Endothelial cell (in vitro differentiated cells): ENCODE measurements around the gene GIMAP6. TPM values are rescaled to one million over a fixed set of nuclear protein-coding genes. Genes with fewer than 3 reads are reported as not detected.

Experiments used
- DNase-seq: peaks from one replicate; pipeline ENCODE4 v3.0.0; 2021; ENCODE audit warnings: low spot score
- H3K27ac Mint-ChIP-seq: one replicate; pipeline ENCODE4 v1.8.0; 2021; ENCODE audit warnings: mixed read lengths, inconsistent platforms; ENCODE audit not compliant: unreplicated experiment
- H3K27me3 Mint-ChIP-seq: one replicate; pipeline ENCODE4 v1.8.0; 2021; ENCODE audit warnings: mild to moderate bottlenecking, moderate library complexity, mixed read lengths, inconsistent platforms; ENCODE audit not compliant: unreplicated experiment
- H3K36me3 Mint-ChIP-seq: one replicate; pipeline ENCODE4 v1.8.0; 2021; ENCODE audit warnings: mild to moderate bottlenecking, low read depth, mixed read lengths, inconsistent platforms; ENCODE audit not compliant: unreplicated experiment
- H3K4me1 Mint-ChIP-seq: one replicate; pipeline ENCODE4 v1.8.0; 2021; ENCODE audit warnings: mild to moderate bottlenecking, mixed read lengths, inconsistent platforms; ENCODE audit not compliant: unreplicated experiment
- H3K4me3 Mint-ChIP-seq: one replicate; pipeline ENCODE4 v1.8.0; 2021; ENCODE audit warnings: mild to moderate bottlenecking, mixed read lengths, inconsistent platforms; ENCODE audit not compliant: unreplicated experiment
- H3K9me3 Mint-ChIP-seq: one replicate; pipeline ENCODE4 v1.8.0; 2021; ENCODE audit warnings: mixed read lengths, inconsistent platforms; ENCODE audit not compliant: unreplicated experiment
- total RNA-seq: library from RNA; stranded (reverse); fragmentation: NEBNext Ultra II Directional; extraction: Animal tissue kit (Norgen Biotek cat#: 25700); gene quantifications from one replicate; pipeline ENCODE4 v1.2.1, GENCODE V29; 2021; ENCODE audit not compliant: unreplicated experiment
- TF ChIP-seq, protein P1 (sequence below): fragments of 200-600 bp; sonication (generic); IDR thresholded peaks from one replicate; pipeline ENCODE4 v1.5.0; 2021; ENCODE audit warnings: antibody characterized with exemption; ENCODE audit not compliant: unreplicated experiment

The GIMAP6 gene
- total RNA-seq, 1 donor from 2014 or later = 47.7 TPM

GRCh38 chr7:150641854-150642253 is 9.7 kb upstream of the GIMAP6 start:
- no peak overlapping the region for H3K27ac Mint-ChIP-seq
- peaks cover 3% of the 10 kb centered on the region for H3K27me3 Mint-ChIP-seq
- H3K4me3 Mint-ChIP-seq = no peak overlapping the region
- TF ChIP-seq, protein P1, sequence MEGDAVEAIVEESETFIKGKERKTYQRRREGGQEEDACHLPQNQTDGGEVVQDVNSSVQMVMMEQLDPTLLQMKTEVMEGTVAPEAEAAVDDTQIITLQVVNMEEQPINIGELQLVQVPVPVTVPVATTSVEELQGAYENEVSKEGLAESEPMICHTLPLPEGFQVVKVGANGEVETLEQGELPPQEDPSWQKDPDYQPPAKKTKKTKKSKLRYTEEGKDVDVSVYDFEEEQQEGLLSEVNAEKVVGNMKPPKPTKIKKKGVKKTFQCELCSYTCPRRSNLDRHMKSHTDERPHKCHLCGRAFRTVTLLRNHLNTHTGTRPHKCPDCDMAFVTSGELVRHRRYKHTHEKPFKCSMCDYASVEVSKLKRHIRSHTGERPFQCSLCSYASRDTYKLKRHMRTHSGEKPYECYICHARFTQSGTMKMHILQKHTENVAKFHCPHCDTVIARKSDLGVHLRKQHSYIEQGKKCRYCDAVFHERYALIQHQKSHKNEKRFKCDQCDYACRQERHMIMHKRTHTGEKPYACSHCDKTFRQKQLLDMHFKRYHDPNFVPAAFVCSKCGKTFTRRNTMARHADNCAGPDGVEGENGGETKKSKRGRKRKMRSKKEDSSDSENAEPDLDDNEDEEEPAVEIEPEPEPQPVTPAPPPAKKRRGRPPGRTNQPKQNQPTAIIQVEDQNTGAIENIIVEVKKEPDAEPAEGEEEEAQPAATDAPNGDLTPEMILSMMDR = no peak
- DNase-seq = no peak
- peaks cover 6% of the 10 kb centered on the region for H3K9me3 Mint-ChIP-seq
- H3K4me1 Mint-ChIP-seq = no peaks in the 10 kb centered on the region
- H3K36me3 Mint-ChIP-seq = peaks cover 4% of the 10 kb centered on the region

DNA sequence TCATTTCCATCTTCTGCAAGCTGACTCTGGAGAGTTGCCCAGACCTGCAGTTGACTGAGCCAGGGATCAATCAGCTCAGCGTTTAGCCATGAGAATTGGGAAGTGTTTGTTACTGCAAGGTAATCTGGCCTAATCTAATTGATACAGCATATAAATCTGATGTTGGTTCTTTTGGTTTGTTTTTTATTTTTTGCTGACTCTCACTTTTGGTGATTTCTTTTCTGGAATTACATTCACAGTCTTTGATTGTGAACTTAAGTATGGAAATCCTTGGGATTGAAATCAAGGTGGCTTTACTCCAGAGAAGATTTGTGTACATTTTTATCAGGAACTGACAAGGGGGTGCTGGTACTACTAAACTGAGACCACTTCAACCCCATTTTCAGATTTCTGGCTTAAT is 1.7 kb upstream of the GIMAP6 start:
- Mint-ChIP-seq H3K27me3 (peaks cover 4% of the 10 kb centered on the region), H3K36me3 (peaks cover 13% of the 10 kb centered on the region), H3K4me1 (peaks cover 27% of the 10 kb centered on the region), H3K9me3 (no peaks in the 10 kb centered on the region), H3K4me3 (no peak overlapping the region), H3K27ac (no peak overlapping the region)
- DNase-seq = no peak
- TF ChIP-seq, protein P1 = no peak

GRCh38 chr7:150631084-150631826 is 930 bp downstream of the GIMAP6 start:
- Mint-ChIP-seq H3K4me1 (peaks cover 33% of the 10 kb centered on the region), H3K9me3 (no peaks in the 10 kb centered on the region), H3K27me3 (peaks cover 4% of the 10 kb centered on the region), H3K4me3 (peak overlapping the region; percentile 81), H3K27ac (peak overlapping the region; percentile 80), H3K36me3 (peaks cover 38% of the 10 kb centered on the region)
- DNase-seq = peak; percentile 12
- TF ChIP-seq, protein P1 = no peak

GRCh38 chr7:150629347-150629746 is 2.8 kb downstream of the GIMAP6 start:
- Mint-ChIP-seq H3K4me3 (no peak overlapping the region), H3K27ac (no peak overlapping the region), H3K36me3 (peaks cover 43% of the 10 kb centered on the region), H3K4me1 (peaks cover 33% of the 10 kb centered on the region), H3K27me3 (peaks cover 4% of the 10 kb centered on the region), H3K9me3 (no peaks in the 10 kb centered on the region)
- no peak for DNase-seq
- TF ChIP-seq, protein P1 = no peak

DNA sequence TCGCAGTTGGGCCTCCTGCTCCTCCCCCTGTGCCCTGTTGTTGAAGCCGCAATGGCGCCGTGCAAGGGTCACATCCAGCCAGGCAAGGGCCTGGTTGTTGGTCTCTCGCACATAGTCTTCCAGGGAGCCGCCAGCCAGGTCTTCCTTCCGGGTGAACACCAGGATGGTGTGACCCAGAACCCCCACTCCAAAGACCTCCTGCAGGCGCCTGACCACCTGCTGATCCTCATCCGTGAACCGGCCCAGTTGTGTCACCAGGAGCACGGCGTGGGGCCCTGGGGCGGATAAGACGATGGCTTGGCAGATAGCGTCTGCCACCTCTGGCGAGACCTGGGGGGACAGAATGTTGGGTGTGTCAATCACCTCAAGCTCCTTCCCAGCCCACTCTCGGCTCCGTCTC is 4.2 kb downstream of the GIMAP6 start:
- Mint-ChIP-seq H3K36me3 (peaks cover 43% of the 10 kb centered on the region), H3K27me3 (peaks cover 3% of the 10 kb centered on the region), H3K27ac (no peak overlapping the region), H3K4me1 (peaks cover 33% of the 10 kb centered on the region), H3K9me3 (no peaks in the 10 kb centered on the region), H3K4me3 (peak overlapping the region; percentile 29)
- TF ChIP-seq, protein P1 = no peak
- DNase-seq = no peak
